Bronchial epithelial cell (primary cell): ENCODE data around the gene SPATA46. TPM values are rescaled to one million over a fixed set of nuclear protein-coding genes. Genes with fewer than 3 reads are reported as not detected.

Experiments
- DNase-seq: peaks from one replicate; pipeline ENCODE4 v3.0.0-alpha.2; 2010; ENCODE audit warnings: low read depth
- FAIRE-seq: peaks from 2 replicates; lab custom pipeline; 2011; peaks lifted over from hg19 to GRCh38; lab: Jason Lieb, UNC
- H3K27me3 ChIP-seq: 2 replicates; pipeline ENCODE4 v1.5.1; 2011; ENCODE audit warnings: low read length; ENCODE audit not compliant: control insufficient read depth, insufficient read depth
- H3K36me3 ChIP-seq: 2 replicates; pipeline ENCODE4 v1.5.1; 2011; ENCODE audit warnings: low read length; ENCODE audit not compliant: control insufficient read depth, insufficient read depth
- H3K4me3 ChIP-seq: 2 replicates; pipeline ENCODE4 v1.5.1; 2011; ENCODE audit warnings: mild to moderate bottlenecking, low read depth, low read length, control low read depth
- CTCF ChIP-seq: IDR thresholded peaks from 2 replicates; pipeline ENCODE4 v1.5.1; 2011; ENCODE audit warnings: mild to moderate bottlenecking, moderate library complexity, low read length, control low read depth, inconsistent platforms; ENCODE audit not compliant: insufficient read depth, severe bottlenecking
- total RNA-seq: library from RNA; depleted of rRNA; stranded (reverse); fragments of >200 nt; gene quantifications from 2 replicates; pipeline ENCODE4 v1.2.1, GENCODE V29; 2014

Gene SPATA46
- total RNA-seq, 1 donor from 2014 or later: not detected

GRCh38 chr1:162366149-162366548 lies 10.5 kb downstream of the SPATA46 start:
- no peak for FAIRE-seq
- Histone ChIP-seq H3K27me3 (no peaks in the 10 kb centered on the region), H3K36me3 (no peaks in the 10 kb centered on the region), H3K4me3 (no peak overlapping the region)
- TF ChIP-seq CTCF: no peak
- no peak for DNase-seq

GRCh38 chr1:162365284-162366020 lies 11.2 kb downstream of the SPATA46 start:
- TF ChIP-seq CTCF: no peak
- H3K4me3 ChIP-seq: no peak overlapping the region
- no peaks in the 10 kb centered on the region for H3K27me3 ChIP-seq
- H3K36me3 ChIP-seq: no peaks in the 10 kb centered on the region
- FAIRE-seq: no peak
- DNase-seq: no peak

GRCh38 chr1:162364498-162364897 lies 12.2 kb downstream of the SPATA46 start:
- no peak for DNase-seq
- Histone ChIP-seq H3K27me3 (no peaks in the 10 kb centered on the region), H3K36me3 (no peaks in the 10 kb centered on the region), H3K4me3 (no peak overlapping the region)
- no peak for FAIRE-seq
- no peak for TF ChIP-seq CTCF

GRCh38 chr1:162363823-162364222 lies 12.8 kb downstream of the SPATA46 start:
- no peak for DNase-seq
- no peak for FAIRE-seq
- no peaks in the 10 kb centered on the region for H3K36me3 ChIP-seq
- TF ChIP-seq CTCF: no peak
- H3K4me3 ChIP-seq: no peak overlapping the region
- no peaks in the 10 kb centered on the region for H3K27me3 ChIP-seq

- Histone ChIP-seq H3K4me3 (no peak overlapping the region), H3K36me3 (no peaks in the 10 kb centered on the region), H3K27me3 (no peaks in the 10 kb centered on the region)
- no peak for FAIRE-seq
- no peak for DNase-seq
- TF ChIP-seq CTCF: no peak
Measured at GRCh38 chr1:162361349-162361748, 15.3 kb downstream of the SPATA46 start.

- Histone ChIP-seq H3K36me3 (no peaks in the 10 kb centered on the region), H3K4me3 (no peak overlapping the region), H3K27me3 (no peaks in the 10 kb centered on the region)
- no peak for TF ChIP-seq CTCF
- DNase-seq (no peak), FAIRE-seq (no peak)
Measured at GRCh38 chr1:162360874-162361260, 15.8 kb downstream of the SPATA46 start.
